ENCODE results near the gene PDE5A.

GRCh38 chr4:119626943-119627266, 1.7 kb downstream of the PDE5A start:
- TF ChIP-seq CTCF (IDR thresholded peaks at IDR 0.05) (no peak), POLR2A (IDR thresholded peaks at IDR 0.05; ENCODE audit: low read depth) (no peak), POLR2AphosphoS5 (IDR thresholded peaks at IDR 0.05) (no peak), EP300 (IDR thresholded peaks at IDR 0.05) (no peak)
